GM12864 (cell line): Measurements from ENCODE around the gene BMP5.

Source experiments
- DNase-seq: peaks from one replicate; pipeline ENCODE4 v3.0.0-alpha.2; 2011; ENCODE audit warnings: low read depth
- H3K4me3 ChIP-seq: 2 replicates; pipeline ENCODE4 v1.5.1; 2011; ENCODE audit warnings: mild to moderate bottlenecking, low read depth, low read length, control low read depth
- TF ChIP-seq, protein P1 (sequence below): IDR thresholded peaks from 2 replicates; pipeline ENCODE4 v1.5.1; 2011; ENCODE audit warnings: low read depth, mild to moderate bottlenecking, moderate library complexity, low read length, control low read depth, inconsistent platforms; ENCODE audit errors: missing control alignments

Gene BMP5

DNA sequence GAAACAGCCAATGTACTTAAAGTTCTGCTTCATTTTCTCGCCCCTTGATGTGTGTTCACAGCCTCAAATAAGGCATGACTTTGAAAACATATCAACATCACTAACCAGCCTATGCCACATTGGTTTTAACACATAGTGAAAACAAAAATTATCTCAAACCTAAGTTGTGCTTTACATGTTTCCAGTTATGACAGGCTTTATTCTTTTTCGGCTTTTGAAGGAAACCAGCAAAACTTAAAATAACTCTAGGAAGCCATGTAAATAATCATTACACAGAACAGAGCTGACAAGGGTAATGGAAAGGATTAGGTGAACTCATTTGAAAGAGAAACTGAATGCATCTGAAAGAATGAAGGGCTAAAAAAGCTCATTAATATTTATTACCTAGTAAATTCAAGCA, 42.1 kb downstream of the BMP5 start:
- TF ChIP-seq, protein P1, sequence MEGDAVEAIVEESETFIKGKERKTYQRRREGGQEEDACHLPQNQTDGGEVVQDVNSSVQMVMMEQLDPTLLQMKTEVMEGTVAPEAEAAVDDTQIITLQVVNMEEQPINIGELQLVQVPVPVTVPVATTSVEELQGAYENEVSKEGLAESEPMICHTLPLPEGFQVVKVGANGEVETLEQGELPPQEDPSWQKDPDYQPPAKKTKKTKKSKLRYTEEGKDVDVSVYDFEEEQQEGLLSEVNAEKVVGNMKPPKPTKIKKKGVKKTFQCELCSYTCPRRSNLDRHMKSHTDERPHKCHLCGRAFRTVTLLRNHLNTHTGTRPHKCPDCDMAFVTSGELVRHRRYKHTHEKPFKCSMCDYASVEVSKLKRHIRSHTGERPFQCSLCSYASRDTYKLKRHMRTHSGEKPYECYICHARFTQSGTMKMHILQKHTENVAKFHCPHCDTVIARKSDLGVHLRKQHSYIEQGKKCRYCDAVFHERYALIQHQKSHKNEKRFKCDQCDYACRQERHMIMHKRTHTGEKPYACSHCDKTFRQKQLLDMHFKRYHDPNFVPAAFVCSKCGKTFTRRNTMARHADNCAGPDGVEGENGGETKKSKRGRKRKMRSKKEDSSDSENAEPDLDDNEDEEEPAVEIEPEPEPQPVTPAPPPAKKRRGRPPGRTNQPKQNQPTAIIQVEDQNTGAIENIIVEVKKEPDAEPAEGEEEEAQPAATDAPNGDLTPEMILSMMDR: no peak

GRCh38 chr6:55827818-55828522, 47.4 kb downstream of the BMP5 start:
- TF ChIP-seq, protein P1: no peak
- no peak overlapping the region for H3K4me3 ChIP-seq
- DNase-seq: no peak

More for the DNA sequence above, 42.1 kb downstream of the BMP5 start:
- DNase-seq: no peak
- no peak overlapping the region for H3K4me3 ChIP-seq

- DNase-seq: no peak
- no peak overlapping the region for H3K4me3 ChIP-seq
- TF ChIP-seq, protein P1: no peak
Observed at GRCh38 chr6:55826941-55827340, 48.4 kb downstream of the BMP5 start.

GRCh38 chr6:55825402-55826051, 49.9 kb downstream of the BMP5 start:
- H3K4me3 ChIP-seq: no peak overlapping the region
- TF ChIP-seq, protein P1: no peak
- DNase-seq: no peak

GRCh38 chr6:55822815-55823214, 52.6 kb downstream of the BMP5 start:
- DNase-seq: no peak
- TF ChIP-seq, protein P1: no peak
- H3K4me3 ChIP-seq: no peak overlapping the region

DNA sequence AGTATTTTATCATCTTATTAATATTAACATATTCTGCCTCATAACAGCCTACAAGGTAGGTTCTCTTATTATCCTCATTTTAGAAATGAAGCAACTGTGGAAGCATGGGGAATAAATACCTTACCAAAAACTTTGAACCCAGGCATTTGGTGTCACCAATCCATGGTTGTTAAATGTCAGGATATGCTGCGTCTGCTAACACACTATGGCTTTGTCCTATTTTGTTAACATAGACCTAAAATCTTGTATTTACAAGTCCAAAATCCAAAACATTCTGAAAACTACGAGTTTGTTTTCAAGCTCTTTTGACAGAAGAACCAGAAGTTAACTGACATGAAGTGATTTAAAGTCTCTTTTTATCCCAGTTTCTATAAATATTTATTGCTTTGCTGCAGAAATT, 53.4 kb downstream of the BMP5 start:
- TF ChIP-seq, protein P1: no peak
- DNase-seq: no peak
- no peak overlapping the region for H3K4me3 ChIP-seq

DNA sequence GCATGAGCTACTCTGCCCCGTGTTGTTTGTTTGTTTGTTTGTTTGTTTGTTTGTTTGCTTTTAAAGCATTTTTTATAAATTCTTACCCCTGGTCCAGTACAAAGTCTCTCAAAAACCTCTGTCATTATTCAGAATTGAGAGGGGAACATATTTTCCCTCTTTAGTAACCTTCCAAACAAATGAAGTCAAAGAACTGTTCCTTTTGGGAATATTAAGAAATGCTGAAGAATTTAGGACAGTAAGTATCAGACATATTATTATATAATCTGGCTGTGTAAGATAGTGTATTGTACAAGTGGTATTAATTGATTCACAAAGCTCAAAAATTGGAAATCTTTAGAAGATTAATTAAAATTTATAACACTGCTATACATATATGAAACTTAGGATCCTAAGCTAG, 54.7 kb downstream of the BMP5 start:
- TF ChIP-seq, protein P1: no peak
- H3K4me3 ChIP-seq: no peak overlapping the region
- DNase-seq: no peak
